Adrenal gland (tissue), 5 donors: Measurements from ENCODE around the gene GTPBP3.

ENCODE experiments used
- CTCF ChIP-seq, 6 experiments: fragments of 450-650 bp in 4 of 6; fragments of 200-600 bp in 2 of 6; sonication (generic) in 1 of 6; IDR thresholded peaks; 1 replicate in 5 of 6; 2 replicates in 1 of 6; pipeline versions ENCODE4 v1.5.1 to v1.8.0; 2016 to 2021; ENCODE audit warnings: antibody characterized with exemption in 6 of 6, mild to moderate bottlenecking in 2 of 6, moderate library complexity in 1 of 6
- POLR2A ChIP-seq, 2 donors: fragments of 450-650 bp; IDR thresholded peaks; one replicate each; pipeline ENCODE4 v1.6.1; 2017; ENCODE audit warnings: antibody characterized with exemption in 2 of 2, mild to moderate bottlenecking in 2 of 2, moderate library complexity in 1 of 2
- donor health status: DM: no; HTN: no; CAD: no.

DNA sequence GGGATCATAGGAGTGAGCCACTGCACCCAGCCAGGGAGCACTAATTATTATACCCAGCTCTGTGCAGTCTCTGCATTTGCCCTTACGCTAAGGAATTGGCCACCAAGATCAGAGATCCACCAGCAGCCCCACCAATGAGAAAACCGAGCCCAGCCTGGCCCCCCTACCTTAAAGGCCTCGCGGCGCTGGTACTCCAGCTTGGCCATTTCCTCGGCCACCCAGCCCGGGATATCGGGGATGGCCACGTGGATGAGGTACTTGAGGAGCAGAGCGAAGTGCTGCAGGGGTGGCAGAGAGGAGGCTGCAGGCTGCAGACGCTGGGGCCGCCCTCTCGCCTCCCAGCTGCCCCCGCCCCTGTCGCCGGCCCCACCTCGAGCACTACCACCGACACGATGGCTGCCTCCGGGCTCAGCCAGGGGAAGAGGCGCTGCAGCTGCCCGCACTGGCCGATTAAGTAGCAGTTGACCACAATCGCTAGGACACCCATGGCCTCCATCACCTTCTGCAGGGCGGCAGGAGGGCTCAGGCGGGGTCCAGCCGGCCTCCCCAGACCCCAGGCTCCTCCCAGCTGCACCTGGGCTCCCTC is 10.2 kb upstream of the GTPBP3 start:
- TF ChIP-seq CTCF (IDR thresholded peaks at IDR 0.05) (no peak), POLR2A (IDR thresholded peaks at IDR 0.05) (no peak)
